SKM-1 (cell line): ENCODE measurements around the gene MEF2C.
A peak's percentile ranks its signal among the peaks of the same experiment; 100 is the strongest.

Experiments
- DNase-seq: peaks from one replicate; lab custom pipeline; 2025; ENCODE audit not compliant: unreplicated experiment; lab: John Stamatoyannopoulos, UW

The MEF2C gene

GRCh38 chr5:88765171-88765570, 117.8 kb downstream of the MEF2C start:
- no peak for DNase-seq

GRCh38 chr5:88761939-88762338, 121.0 kb downstream of the MEF2C start:
- no peak for DNase-seq

DNA sequence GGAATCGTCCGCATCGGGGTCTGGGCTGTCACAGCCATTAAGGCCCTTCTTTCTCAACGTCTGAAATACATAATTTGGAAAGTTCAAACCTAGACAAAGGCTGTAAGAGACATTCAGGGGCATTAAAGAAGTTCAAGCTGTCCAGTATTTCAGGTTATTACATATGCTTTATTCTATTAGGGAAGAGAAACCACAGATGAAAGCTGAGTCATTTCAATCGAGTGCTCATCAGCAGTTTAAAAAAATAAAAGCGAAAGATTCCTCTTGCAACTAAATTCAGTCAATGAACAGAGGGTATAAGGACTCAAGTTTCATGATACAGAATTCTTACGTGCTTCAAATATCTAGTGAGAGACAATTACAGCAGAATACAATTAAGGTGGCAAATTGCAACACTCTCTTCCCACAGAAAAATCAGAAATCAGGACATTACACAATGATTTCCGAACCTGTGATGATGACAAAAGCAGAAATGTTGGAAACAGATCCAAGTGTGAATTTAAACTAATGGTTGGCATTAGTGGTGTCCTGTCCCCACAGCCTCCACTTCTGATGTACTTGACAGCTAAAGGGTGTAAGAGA, 121.6 kb downstream of the MEF2C start:
- no peak for DNase-seq

DNA sequence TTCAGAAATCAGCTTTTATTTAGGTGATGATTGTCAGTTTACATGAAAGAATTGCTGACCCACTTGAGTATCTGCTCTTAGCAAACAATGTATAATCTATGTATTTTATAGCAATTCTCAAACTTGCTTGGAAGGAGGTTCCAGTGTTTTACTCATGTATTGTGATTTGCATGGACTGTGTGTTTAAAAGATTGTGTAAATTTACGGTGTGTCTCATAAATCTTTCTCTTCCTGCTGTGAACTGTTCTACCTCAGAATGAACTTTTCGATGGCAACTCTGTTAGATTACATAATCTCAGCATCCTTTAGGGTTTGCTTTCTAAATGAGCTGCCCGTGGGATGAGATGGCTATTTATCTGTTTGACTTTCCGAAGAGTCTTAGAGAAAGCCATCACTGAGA, 122.5 kb downstream of the MEF2C start:
- DNase-seq, result no peak

- DNase-seq, result no peak
These were observed 124.4 kb downstream of the MEF2C start for GRCh38 chr5:88758591-88758990.

- DNase-seq, result no peak
These were observed 124.8 kb downstream of the MEF2C start for GRCh38 chr5:88758184-88758583.

- no peak for DNase-seq
These were observed 126.0 kb downstream of the MEF2C start for GRCh38 chr5:88756953-88757352.

DNA sequence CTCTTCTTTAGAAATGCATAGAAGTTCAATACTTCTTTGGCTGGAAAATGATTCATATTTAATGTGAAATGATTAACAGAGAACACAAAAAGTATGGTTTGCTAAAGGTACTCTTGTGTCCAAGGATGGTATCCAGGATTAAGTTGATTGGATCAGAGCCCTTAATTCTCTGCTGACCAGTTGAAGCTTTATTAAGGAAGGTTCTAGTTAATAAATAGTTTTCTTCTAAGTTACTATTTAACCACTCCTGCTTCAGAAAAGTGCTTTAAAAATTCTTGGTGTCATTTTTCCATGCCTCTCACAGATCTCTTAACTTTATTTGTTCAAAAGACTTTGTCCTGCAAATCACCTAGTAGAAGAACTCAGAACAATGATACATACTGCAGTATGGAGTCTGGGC, 134.3 kb downstream of the MEF2C start:
- no peak for DNase-seq

GRCh38 chr5:88746438-88746882, 136.5 kb downstream of the MEF2C start:
- no peak for DNase-seq

DNA sequence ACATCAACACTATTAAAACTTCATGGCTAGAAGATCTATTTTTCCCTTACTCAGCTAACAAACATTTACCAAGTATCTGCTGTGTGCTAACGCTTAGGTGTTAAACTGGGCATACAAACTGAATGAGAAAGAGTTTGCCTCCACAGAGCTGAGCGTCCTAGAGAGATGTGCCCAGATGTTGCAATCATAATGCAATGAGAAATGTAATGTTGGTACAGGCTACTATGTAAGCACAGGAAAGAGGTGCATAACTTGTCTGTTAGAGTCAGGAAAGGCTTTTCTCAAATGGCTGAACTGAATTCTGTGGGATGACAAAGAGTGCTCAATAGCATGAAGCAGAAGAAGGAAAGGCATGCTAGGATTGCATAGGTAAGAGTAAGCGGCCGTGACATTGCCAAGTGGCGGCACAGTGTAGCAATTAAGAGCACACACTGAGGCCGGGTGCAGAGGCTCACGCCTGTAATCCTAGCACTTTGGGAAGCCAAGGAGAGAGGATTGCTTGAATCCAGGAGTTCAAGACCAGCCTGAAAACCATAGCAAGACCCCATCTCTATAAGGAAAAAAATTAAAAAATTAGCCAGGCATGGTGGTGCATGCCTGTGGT, 137.8 kb downstream of the MEF2C start:
- no peak for DNase-seq

DNA sequence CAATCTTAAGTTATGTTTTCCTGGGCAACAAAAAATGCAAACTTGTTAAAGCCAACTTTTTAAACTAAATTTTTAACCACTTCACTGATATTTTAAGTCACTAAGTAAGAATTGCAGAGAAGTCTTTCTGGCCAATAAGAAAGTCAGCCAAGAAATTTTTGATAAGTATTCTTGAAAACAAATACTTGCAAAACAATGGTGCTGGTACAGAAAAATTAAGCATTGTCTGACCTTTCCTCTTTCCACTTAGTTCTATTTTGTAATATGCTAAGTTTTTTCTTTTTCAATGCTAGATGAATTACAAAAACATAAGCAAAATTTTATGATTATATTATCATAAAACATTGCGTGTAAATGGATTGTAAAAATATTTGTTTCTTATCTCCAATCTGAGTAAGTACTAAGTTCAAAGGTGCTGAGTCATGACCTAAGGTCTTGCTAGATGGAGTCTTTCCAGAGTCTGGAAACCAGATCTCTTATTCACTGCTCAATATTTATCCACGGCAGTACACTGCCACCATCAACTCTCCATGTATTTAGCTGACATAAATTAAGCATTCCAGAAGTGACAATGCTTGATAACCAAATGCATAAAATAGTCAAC, 139.7 kb downstream of the MEF2C start:
- no peak for DNase-seq

DNA sequence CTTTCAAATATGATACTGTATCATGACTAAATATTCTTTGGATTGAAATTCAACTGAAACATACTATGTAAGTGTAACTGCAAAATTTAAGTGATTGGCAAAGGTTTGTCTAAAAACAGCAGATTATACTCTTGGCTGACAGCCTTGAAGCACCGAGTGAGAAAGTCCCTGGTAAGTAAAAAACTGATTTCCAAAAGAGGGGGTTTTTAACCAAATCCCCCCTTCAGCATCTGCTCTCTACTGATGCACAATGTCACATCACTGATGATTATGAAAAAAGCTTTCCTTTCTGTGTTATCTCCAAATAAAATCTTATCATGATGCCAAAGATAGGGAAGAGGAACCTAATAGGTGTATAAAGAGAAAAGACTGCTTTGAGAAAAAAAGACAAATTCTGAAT, 141.0 kb downstream of the MEF2C start:
- DNase-seq, result no peak

- no peak for DNase-seq
These were observed 142.3 kb downstream of the MEF2C start for GRCh38 chr5:88740604-88741185.

DNA sequence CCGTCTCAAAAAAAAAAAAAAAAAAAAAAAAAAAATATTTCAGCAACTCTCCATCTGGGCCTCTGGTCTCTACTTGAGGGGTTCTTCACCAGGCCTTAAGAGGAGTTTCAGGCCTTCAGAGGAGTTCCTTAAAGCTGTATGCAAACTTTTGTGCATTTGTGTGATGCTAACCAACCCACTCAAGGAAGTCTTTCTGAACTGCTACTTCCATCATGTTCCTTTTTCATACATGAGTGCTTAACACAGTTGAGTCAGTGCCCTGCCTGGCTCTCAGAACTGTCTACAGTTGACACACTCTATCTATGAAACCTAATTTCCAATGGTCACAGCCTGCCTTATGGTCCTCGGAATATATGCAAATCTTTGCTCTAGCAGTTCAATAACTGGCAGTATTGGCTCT, 146.5 kb downstream of the MEF2C start:
- no peak for DNase-seq

DNA sequence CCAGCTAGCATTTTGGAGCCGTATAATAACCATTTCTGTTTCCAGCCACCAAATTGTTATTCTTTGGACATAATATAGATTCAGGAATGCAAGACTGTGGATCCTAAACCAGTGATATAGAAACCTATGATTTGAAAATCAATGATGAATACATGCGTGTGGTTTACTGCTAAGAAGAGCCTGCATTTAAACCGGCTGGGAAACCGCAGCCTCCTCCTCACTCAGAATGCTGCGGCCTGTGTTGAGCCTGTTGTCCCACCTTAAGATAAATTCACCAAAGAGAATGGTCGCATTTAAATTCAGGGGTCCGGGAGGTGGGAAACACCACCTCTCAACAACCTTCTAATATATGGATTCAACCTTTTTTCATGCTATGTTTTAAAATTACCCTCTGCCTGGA, 148.0 kb downstream of the MEF2C start:
- no peak for DNase-seq

DNA sequence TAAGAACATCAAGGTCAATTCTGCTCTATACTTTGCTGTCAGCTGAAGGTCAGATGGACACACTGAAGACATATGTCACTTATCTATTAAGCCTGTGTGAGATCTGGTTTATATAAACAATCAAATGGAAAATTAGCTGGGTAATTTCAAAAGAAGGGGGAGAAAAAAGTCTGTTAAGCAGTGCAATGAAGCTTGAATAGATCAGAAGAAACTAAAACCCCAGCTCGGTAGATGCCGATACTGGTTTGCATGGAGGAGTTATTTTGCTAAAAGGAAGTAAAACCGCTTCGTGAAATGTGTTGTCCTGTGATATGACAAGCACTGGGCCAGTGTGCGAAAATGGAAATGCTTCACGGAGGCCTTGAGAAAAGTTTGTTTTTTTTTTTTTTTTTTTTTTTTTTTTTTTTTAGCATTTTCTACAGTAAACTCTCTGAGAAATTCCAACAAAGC, 148.8 kb downstream of the MEF2C start:
- no peak for DNase-seq

DNA sequence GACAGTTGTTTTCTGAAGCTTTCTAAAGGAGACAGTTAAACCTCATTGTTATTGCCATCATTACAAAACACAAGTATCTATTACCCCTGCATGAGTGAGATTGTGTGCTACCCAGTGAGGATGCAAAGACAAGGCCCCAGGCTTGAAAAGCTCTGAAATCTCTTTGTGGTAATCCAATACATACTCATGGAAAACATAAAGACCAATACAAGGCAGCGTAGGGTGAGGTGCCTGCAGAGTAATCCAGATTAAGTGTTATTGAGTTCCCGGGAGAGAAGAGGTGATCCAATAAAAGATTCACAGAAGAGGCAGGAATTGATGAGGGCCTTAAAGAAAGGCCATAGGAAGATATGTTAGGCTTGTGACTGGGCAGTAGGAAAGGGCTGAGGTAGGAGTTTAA, 150.1 kb downstream of the MEF2C start:
- no peak for DNase-seq

DNA sequence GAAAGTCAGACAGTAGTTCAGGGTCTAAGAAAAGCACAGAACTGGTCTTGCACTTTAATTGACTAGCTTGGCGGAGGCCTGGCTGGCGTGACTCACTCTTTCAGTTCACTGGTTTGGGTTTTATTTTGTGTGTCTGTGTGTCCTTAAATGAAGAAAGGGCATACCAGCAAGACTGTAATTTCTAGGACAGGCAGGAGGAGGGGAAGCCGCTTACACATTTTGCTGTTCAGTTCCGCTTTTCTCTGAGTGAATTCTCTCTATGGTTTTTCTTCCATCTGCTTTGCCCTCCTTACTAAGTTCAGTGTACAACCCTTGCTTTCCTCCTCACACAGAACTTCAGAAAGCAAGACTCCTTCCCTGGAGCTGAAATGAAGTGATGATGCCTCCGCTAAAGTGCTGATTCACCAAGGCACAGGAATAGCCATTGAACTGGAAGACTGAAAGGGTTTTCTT, 150.8 kb downstream of the MEF2C start:
- DNase-seq, result no peak

GRCh38 chr5:88729829-88730182, 153.2 kb downstream of the MEF2C start:
- DNase-seq, result no peak

GRCh38 chr5:88729084-88729828, 153.7 kb downstream of the MEF2C start:
- DNase-seq, result peak; percentile 55

DNA sequence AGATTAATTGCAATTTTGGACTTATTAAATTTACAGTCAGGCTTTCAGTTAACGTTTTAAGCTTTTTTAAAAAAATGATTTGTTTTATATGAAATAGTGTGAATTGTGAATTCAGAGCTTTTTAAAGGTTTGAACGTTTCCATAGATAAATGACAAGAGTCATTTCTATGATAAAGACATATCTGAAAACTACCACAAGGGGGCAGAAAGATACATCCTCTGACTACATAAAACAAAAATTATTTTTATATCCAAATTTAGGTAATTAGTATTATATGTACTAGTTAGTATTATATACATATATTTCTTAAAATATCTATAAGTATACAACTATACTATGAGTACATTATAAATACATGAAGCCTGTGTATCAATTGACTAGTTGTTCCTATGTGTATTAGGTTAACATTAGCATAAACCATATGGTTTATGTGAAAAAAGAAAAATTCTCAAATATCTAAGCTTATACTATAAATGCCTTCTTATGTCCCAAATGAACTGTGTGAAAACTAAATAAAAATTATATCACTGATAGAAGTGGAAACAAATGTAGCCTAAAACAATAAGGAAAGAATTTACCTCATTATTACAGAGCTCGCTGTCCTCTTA, 155.2 kb downstream of the MEF2C start:
- peak; percentile 35 for DNase-seq
